ENCODE measurements around the gene CNPY4.

GRCh38 chr7:100099452-100099851, 20.0 kb upstream of the CNPY4 start:
- TF ChIP-seq CTCF (optimal IDR thresholded peaks at IDR 0.05 in 1 of 3, IDR thresholded peaks at IDR 0.05 in 1 of 3, conservative IDR thresholded peaks at IDR 0.05 in 1 of 3; ENCODE audit: extremely low read depth in 1 of 3, insufficient read depth in 2 of 3, low read length in 3 of 3) (no peak), EZH2 (IDR thresholded peaks at IDR 0.05; ENCODE audit: low read length) (no peak)
